GM10266 (cell line): ENCODE measurements around the gene TCEANC.
A peak's percentile ranks its signal among the peaks of the same experiment; 100 is the strongest.

Source experiments
- DNase-seq: peaks from one replicate; pipeline ENCODE4 v3.0.0; 2012; ENCODE audit errors: extremely low spot score
- TF ChIP-seq, protein P1 (sequence below): IDR thresholded peaks from 2 replicates; pipeline ENCODE4 v1.5.1; 2012; ENCODE audit warnings: mild to moderate bottlenecking, low read depth; ENCODE audit not compliant: control insufficient read depth, insufficient read depth; ENCODE audit errors: missing control alignments

Gene TCEANC, protein sequence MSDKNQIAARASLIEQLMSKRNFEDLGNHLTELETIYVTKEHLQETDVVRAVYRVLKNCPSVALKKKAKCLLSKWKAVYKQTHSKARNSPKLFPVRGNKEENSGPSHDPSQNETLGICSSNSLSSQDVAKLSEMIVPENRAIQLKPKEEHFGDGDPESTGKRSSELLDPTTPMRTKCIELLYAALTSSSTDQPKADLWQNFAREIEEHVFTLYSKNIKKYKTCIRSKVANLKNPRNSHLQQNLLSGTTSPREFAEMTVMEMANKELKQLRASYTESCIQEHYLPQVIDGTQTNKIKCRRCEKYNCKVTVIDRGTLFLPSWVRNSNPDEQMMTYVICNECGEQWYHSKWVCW

GRCh38 chrX:13652850-13653693 is at the start of gene TCEANC:
TCEANC (plus strand) TSS chrX:13653141; CDS start chrX:13662509, 9,368 bp downstream.
- TF ChIP-seq, protein P1, sequence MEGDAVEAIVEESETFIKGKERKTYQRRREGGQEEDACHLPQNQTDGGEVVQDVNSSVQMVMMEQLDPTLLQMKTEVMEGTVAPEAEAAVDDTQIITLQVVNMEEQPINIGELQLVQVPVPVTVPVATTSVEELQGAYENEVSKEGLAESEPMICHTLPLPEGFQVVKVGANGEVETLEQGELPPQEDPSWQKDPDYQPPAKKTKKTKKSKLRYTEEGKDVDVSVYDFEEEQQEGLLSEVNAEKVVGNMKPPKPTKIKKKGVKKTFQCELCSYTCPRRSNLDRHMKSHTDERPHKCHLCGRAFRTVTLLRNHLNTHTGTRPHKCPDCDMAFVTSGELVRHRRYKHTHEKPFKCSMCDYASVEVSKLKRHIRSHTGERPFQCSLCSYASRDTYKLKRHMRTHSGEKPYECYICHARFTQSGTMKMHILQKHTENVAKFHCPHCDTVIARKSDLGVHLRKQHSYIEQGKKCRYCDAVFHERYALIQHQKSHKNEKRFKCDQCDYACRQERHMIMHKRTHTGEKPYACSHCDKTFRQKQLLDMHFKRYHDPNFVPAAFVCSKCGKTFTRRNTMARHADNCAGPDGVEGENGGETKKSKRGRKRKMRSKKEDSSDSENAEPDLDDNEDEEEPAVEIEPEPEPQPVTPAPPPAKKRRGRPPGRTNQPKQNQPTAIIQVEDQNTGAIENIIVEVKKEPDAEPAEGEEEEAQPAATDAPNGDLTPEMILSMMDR = no peak
- DNase-seq = peak; percentile 76

- no peak for DNase-seq
- TF ChIP-seq, protein P1 = no peak
Observed at GRCh38 chrX:13605611-13606010, 47.3 kb upstream of the TCEANC start.

DNA sequence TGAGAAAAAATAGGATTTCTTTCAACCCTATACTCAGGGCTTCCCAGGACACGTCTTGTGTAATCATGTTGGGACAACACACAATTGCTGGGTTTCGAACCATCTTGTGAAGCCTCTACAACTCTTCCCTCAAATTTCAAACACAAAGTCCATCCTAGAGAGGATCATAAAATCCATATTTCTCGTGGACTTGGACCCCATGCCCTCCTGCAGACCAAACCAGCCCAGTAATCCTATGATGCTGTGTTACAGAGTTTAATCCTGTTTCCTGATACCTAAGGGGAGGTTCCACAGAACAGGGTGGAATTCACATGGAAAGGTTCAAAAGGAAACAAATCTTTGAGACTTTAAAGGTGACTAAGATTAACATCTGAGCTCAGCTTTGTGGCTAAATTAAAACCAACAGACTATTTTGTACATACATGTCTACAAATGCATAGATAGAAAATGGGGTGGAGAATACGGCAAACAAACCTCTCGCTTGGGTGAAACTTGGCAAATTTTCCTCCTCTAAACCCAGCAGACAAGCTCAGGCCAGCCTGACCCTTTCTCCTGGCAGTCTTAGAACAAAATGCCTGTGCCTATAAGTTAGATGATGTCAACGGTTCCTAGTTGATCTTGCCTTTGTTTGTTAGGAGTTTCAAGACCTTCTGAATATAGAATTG is 45.5 kb upstream of the TCEANC start:
- no peak for DNase-seq
- TF ChIP-seq, protein P1 = no peak

- TF ChIP-seq, protein P1 = no peak
- DNase-seq = no peak
Observed at GRCh38 chrX:13607996-13608365, 45.0 kb upstream of the TCEANC start.

DNA sequence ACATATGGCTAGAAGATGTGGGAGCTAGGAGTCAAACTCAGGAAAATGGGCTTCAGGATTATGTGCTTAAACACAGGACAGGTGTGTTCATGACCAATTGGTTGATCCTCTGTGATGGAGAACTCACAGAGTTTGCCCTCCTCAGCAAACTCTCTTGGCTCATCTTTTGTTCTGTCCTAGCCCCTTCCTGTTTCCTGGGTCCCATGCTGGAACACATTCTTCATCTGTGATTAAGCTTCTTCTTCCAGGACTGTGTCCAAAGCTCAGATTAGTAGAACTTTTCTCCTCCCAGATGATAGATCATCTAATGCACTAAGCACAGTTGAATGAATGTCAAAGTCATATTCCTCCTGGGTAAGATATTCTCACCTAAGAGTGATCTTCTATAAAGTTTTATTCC is 38.8 kb upstream of the TCEANC start:
- TF ChIP-seq, protein P1 = no peak

GRCh38 chrX:13620207-13620606 is 32.7 kb upstream of the TCEANC start:
- TF ChIP-seq, protein P1 = no peak
- no peak for DNase-seq

More for the DNA sequence above, 38.8 kb upstream of the TCEANC start:
- DNase-seq = no peak
